Liver (tissue), 3 donors: Measurements from ENCODE around the gene REL.
"Not testable (repeated sequence)": the region's sequence is repeated elsewhere in the genome, so short reads cannot be mapped to it uniquely, and the experiment has no call there.

Source experiments
- GABPA ChIP-seq, 2 donors: IDR thresholded peaks in 1 of 2; conservative IDR thresholded peaks in 1 of 2; 2 replicates each; pipeline ENCODE4 v1.6.1; 2016; ENCODE audit warnings: antibody characterized with exemption in 2 of 2, mild to moderate bottlenecking in 1 of 2, moderate library complexity in 1 of 2
- NR2F2 ChIP-seq: IDR thresholded peaks from 2 replicates; pipeline ENCODE4 v1.6.1; 2016; ENCODE audit warnings: antibody characterized with exemption
- RXRA ChIP-seq, 2 donors: IDR thresholded peaks; 2 replicates each; pipeline ENCODE4 v1.6.1; 2017 to 2018; ENCODE audit warnings: antibody characterized with exemption in 2 of 2, mild to moderate bottlenecking in 1 of 2
- YY1 ChIP-seq: IDR thresholded peaks from 2 replicates; pipeline ENCODE4 v1.6.1; 2016; ENCODE audit warnings: antibody characterized with exemption, mild to moderate bottlenecking
- TF ChIP-seq, protein P1 (sequence below): IDR thresholded peaks from 2 replicates; pipeline ENCODE4 v1.6.1; 2016; ENCODE audit warnings: antibody characterized with exemption, mild to moderate bottlenecking
- TF ChIP-seq, protein P2 (sequence below): fragments of 150-350 bp; IDR thresholded peaks from 2 replicates; pipeline ENCODE4 v1.5.1; 2017; ENCODE audit warnings: improper control_type of control experiment, low read depth, low read length; ENCODE audit not compliant: missing input control
- TF ChIP-seq, protein P3 (sequence below): IDR thresholded peaks from 2 replicates; pipeline ENCODE4 v1.6.1; 2016; ENCODE audit warnings: antibody characterized with exemption
- TF ChIP-seq, protein P4 (sequence below): IDR thresholded peaks from 2 replicates; pipeline ENCODE4 v1.6.1; 2016; ENCODE audit warnings: antibody characterized with exemption
- donor health status: healthy.
- donor health status: healthy.

- TF ChIP-seq, protein P1, sequence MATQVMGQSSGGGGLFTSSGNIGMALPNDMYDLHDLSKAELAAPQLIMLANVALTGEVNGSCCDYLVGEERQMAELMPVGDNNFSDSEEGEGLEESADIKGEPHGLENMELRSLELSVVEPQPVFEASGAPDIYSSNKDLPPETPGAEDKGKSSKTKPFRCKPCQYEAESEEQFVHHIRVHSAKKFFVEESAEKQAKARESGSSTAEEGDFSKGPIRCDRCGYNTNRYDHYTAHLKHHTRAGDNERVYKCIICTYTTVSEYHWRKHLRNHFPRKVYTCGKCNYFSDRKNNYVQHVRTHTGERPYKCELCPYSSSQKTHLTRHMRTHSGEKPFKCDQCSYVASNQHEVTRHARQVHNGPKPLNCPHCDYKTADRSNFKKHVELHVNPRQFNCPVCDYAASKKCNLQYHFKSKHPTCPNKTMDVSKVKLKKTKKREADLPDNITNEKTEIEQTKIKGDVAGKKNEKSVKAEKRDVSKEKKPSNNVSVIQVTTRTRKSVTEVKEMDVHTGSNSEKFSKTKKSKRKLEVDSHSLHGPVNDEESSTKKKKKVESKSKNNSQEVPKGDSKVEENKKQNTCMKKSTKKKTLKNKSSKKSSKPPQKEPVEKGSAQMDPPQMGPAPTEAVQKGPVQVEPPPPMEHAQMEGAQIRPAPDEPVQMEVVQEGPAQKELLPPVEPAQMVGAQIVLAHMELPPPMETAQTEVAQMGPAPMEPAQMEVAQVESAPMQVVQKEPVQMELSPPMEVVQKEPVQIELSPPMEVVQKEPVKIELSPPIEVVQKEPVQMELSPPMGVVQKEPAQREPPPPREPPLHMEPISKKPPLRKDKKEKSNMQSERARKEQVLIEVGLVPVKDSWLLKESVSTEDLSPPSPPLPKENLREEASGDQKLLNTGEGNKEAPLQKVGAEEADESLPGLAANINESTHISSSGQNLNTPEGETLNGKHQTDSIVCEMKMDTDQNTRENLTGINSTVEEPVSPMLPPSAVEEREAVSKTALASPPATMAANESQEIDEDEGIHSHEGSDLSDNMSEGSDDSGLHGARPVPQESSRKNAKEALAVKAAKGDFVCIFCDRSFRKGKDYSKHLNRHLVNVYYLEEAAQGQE = not testable (repeated sequence)
- not testable (repeated sequence) for TF ChIP-seq RXRA (IDR thresholded peaks at IDR 0.05); GABPA (IDR thresholded peaks at IDR 0.05 in 1 of 2, conservative IDR thresholded peaks at IDR 0.05 in 1 of 2); YY1; NR2F2
- TF ChIP-seq, protein P2, sequence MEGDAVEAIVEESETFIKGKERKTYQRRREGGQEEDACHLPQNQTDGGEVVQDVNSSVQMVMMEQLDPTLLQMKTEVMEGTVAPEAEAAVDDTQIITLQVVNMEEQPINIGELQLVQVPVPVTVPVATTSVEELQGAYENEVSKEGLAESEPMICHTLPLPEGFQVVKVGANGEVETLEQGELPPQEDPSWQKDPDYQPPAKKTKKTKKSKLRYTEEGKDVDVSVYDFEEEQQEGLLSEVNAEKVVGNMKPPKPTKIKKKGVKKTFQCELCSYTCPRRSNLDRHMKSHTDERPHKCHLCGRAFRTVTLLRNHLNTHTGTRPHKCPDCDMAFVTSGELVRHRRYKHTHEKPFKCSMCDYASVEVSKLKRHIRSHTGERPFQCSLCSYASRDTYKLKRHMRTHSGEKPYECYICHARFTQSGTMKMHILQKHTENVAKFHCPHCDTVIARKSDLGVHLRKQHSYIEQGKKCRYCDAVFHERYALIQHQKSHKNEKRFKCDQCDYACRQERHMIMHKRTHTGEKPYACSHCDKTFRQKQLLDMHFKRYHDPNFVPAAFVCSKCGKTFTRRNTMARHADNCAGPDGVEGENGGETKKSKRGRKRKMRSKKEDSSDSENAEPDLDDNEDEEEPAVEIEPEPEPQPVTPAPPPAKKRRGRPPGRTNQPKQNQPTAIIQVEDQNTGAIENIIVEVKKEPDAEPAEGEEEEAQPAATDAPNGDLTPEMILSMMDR = not testable (repeated sequence)
- TF ChIP-seq, protein P3, sequence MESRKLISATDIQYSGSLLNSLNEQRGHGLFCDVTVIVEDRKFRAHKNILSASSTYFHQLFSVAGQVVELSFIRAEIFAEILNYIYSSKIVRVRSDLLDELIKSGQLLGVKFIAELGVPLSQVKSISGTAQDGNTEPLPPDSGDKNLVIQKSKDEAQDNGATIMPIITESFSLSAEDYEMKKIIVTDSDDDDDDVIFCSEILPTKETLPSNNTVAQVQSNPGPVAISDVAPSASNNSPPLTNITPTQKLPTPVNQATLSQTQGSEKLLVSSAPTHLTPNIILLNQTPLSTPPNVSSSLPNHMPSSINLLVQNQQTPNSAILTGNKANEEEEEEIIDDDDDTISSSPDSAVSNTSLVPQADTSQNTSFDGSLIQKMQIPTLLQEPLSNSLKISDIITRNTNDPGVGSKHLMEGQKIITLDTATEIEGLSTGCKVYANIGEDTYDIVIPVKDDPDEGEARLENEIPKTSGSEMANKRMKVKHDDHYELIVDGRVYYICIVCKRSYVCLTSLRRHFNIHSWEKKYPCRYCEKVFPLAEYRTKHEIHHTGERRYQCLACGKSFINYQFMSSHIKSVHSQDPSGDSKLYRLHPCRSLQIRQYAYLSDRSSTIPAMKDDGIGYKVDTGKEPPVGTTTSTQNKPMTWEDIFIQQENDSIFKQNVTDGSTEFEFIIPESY = not testable (repeated sequence)
- TF ChIP-seq, protein P4, sequence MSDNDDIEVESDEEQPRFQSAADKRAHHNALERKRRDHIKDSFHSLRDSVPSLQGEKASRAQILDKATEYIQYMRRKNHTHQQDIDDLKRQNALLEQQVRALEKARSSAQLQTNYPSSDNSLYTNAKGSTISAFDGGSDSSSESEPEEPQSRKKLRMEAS = not testable (repeated sequence)
Measured at GRCh38 chr2:60932061-60932460, 50.7 kb downstream of the REL start.
